HFF-Myc (cell line): Measurements from ENCODE around the gene SLC6A11.

Source experiments
- DNase-seq: peaks from one replicate; pipeline ENCODE4 v3.0.0-alpha.2; 2011; ENCODE audit warnings: low read depth; ENCODE audit errors: extremely low read depth
- H3K4me3 ChIP-seq: replicated peaks from 2 replicates; pipeline ENCODE4 v1.5.1; 2011; ENCODE audit warnings: low read depth, mild to moderate bottlenecking, control low read depth, low read length
- TF ChIP-seq, protein P1 (sequence below): IDR thresholded peaks from 2 replicates; pipeline ENCODE4 v1.5.1; 2012; ENCODE audit warnings: mild to moderate bottlenecking, low read depth, low read length, control low read depth; ENCODE audit errors: missing control alignments

The SLC6A11 gene

DNA sequence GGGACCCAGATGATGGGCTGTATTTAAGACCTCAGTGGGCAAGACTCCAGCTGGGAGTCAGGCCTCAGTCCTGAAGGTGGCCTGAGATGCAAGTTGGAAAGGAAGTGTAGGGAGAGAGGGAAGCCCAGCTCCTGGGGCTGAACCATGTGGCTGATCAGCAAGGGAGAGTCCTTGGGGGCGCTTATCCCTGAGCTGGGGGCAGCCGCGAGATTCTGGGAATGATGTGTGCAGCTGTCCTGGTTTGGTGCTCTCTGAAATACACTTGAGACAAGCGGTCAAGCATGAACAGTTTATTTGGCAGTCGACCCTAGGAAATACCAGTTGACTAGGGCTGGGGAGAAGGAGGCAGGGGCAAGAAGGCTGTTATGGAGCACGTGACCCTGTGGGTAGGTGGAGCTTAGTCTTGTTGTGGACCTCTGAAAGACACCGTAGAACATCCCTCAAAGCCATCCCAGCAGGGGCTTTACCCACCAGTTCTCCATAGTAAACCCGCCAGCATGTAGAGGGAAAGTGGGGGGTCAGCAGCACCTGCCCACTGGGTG, 41.8 kb upstream of the SLC6A11 start:
- no peak overlapping the region for H3K4me3 ChIP-seq
- DNase-seq, result no peak
- TF ChIP-seq, protein P1, sequence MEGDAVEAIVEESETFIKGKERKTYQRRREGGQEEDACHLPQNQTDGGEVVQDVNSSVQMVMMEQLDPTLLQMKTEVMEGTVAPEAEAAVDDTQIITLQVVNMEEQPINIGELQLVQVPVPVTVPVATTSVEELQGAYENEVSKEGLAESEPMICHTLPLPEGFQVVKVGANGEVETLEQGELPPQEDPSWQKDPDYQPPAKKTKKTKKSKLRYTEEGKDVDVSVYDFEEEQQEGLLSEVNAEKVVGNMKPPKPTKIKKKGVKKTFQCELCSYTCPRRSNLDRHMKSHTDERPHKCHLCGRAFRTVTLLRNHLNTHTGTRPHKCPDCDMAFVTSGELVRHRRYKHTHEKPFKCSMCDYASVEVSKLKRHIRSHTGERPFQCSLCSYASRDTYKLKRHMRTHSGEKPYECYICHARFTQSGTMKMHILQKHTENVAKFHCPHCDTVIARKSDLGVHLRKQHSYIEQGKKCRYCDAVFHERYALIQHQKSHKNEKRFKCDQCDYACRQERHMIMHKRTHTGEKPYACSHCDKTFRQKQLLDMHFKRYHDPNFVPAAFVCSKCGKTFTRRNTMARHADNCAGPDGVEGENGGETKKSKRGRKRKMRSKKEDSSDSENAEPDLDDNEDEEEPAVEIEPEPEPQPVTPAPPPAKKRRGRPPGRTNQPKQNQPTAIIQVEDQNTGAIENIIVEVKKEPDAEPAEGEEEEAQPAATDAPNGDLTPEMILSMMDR, result no peak

DNA sequence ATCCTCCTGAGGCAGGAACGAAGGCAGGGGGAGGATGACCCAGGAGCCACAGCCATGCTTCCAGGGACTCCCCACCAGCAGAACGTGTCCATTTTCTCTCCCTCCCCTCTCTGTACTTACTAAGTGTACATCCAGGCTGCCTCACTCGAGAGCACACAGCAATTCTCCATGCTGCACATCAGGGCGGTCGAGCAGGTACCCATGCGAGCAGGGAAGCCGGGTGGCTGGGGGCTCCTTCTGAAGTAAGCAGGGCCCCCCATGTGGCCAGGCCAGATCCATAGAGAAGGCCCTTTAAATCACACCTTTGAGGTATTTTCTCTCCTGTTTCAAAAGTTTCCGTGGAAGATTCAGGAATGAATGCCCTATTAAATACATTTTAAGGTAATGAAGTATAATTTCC, 41.2 kb upstream of the SLC6A11 start:
- TF ChIP-seq, protein P1, result no peak
- DNase-seq, result no peak
- H3K4me3 ChIP-seq, result no peak overlapping the region

DNA sequence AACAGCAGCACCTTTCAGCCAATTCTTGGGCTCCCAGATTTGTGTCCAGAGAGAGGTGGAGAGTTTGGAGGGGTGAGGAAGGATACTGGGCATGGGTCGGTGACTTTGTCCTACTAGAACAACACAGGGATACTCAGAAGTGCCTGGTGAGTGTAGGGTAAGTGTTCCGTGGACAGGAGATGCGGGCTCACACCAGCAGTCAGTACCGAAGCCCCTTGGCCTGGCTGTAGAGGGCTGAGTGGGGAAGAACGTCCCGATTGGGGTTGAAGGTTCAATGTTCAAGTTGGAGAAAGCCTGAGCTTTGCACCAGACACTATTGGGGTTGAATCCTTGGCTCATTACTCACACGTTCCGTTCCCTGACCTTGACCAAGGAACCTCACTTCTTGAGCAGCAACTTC, 40.8 kb upstream of the SLC6A11 start:
- no peak for DNase-seq
- H3K4me3 ChIP-seq, result no peak overlapping the region
- TF ChIP-seq, protein P1, result no peak

DNA sequence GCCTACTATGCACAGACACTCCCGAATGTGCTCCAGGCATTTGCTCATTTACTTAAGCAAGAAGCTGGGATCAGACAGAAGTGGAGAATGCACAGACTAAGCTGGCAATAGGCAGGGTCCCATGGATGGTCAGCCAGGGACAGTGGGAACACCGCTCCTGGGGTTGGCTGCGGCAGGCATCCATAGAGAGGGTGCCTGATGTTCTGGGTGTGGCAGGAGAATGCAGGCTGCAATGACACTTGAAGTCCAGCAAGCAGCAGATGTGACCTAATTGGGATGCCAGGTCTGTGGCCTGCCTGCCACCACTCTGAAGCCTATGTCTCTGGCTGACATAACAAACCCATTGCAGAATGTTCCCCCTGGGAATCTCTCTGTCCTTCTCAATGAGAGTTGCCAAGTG, 40.2 kb upstream of the SLC6A11 start:
- no peak overlapping the region for H3K4me3 ChIP-seq
- DNase-seq, result no peak
- TF ChIP-seq, protein P1, result no peak

DNA sequence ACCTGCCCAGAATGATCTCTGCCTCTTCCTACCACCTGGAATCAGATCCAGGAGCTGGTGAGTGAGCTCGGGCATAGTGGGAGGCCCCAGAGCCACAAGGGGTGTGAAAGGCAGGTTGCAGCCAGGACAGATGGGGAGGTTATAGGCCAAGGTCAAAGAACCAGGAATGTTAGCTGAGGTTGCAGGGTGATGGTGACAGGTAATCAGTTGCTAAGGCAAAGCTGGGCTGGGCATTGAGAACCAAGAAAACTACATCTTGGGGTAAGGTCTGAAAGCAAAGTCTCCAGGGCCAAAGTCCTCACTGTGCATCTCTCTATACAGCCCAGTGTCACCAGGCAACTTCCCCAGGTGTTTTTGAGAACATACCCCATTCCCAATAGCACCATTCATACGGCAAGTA, 38.4 kb upstream of the SLC6A11 start:
- TF ChIP-seq, protein P1, result no peak
- H3K4me3 ChIP-seq, result no peak overlapping the region
- DNase-seq, result no peak

DNA sequence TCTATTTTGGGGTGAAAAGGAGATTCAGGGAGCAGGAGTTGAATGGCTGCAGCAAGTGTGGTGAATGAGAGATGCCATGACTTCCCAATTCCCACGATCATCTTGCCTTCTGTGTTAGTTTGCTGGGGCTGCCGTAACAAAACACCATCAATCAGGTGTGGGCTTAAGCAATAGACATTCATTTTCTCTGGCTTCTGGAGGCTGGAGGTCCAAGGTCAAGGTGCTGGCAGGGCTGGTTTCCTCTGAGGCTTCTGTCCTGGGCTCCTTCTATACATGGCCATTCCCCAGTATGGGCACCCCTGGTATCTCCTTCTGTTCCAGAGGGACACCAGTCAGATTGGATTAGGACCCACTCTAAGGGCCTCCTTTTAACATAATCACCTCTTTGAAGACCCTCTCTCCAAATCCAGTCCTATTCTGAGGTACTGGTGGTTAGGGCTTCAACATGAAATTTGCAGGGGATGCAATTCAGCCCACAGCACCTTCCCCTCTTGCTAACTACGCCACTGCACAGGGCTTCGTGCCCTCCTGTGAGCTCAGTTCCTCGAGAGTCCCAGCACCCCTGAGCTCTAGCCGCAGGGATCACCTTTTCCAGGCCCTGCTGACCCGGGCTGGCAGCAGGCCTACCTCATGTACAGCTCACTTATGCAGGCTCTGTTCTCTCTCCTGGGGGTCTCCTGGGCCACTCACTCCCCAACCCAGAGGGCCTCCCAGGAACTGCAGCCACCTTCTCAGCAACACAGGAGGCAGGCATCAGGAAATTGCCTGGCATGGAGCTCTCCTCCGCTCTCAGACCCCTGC, 37.3 kb upstream of the SLC6A11 start:
- H3K4me3 ChIP-seq, result no peak overlapping the region
- TF ChIP-seq, protein P1, result no peak
- no peak for DNase-seq
